ENCODE data around the gene PC. TPM values are rescaled to one million over a fixed set of nuclear protein-coding genes. Genes with fewer than 3 reads are reported as not detected.
"Not testable (repeated sequence)": the region's sequence is repeated elsewhere in the genome, so short reads cannot be mapped to it uniquely, and the experiment has no call there.

Gene PC
- total and polyA plus RNA-seq, 12 donors, result 40.6 to 231 (median 83.2) TPM

- H3K4me1 ChIP-seq (replicated peaks in 1 of 2), result no peaks in the 10 kb centered on the region
- TF ChIP-seq CTCF (IDR thresholded peaks at IDR 0.05) (no peak), POLR2A (IDR thresholded peaks at IDR 0.05) (no peak)
- no peaks in the 10 kb centered on the region for H3K27me3 ChIP-seq
- 77 to 84% (median 83%) methylated on average over 14 of the region's 14 CpGs for WGBS, 4 donors
- no peaks in the 10 kb centered on the region for H3K36me3 ChIP-seq (replicated peaks in 1 of 2)
- intact Hi-C loops (cut with DNase I), result no loop called here
- DNase-seq, result peak in 2 of 7 donors; percentile 34 to 51
- H3K27ac ChIP-seq, result no peak overlapping the region
- H3K4me3 ChIP-seq, result no peak overlapping the region
- no peaks in the 10 kb centered on the region for H3K9me3 ChIP-seq (replicated peaks in 1 of 3)
Measured at GRCh38 chr11:67006029-67006884, 48.1 kb upstream of the PC start.

DNA sequence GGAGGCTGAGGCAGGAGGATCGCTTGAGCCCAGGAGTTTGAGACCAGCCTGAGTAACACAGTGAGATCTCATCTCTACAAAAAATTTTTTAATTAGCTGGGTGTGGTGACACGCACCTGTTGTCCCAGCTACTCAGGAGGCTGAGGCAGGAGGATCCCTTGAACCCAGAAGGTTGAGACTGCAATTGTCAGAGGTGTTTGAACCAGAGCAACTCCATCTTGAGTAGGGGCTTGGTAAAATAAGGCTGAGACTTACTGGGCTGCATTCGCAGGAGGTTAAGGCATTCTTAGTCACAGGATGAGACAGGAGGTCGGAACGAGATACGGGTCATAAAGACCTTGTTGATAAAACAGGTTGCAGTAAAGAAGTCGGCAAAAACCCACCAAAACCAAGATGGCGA lies 47.0 kb upstream of the PC start:
- DNase-seq; H3K36me3 ChIP-seq (replicated peaks in 1 of 2); H3K27ac ChIP-seq; H3K4me3 ChIP-seq; H3K9me3 ChIP-seq (replicated peaks in 1 of 3); H3K27me3 ChIP-seq; H3K4me1 ChIP-seq (replicated peaks in 1 of 2); intact Hi-C loops (cut with DNase I): not testable (repeated sequence)
- WGBS, 4 donors, result 90 to 95% (median 93%) methylated on average over 8 of the region's 8 CpGs

- TF ChIP-seq POLR2A (IDR thresholded peaks at IDR 0.05) (no peak), CTCF (IDR thresholded peaks at IDR 0.05) (no peak)
- intact Hi-C loops (cut with DNase I), result no loop called here
- WGBS, 4 donors, result 76 to 95% (median 93%) methylated on average over 3 to 5 of the region's 5 CpGs
Measured at GRCh38 chr11:67002921-67003411, 44.8 kb upstream of the PC start.

GRCh38 chr11:67002297-67002913 lies 44.2 kb upstream of the PC start:
- Histone ChIP-seq H3K4me3 (no peak overlapping the region), H3K27me3 (no peaks in the 10 kb centered on the region), H3K27ac (no peak overlapping the region), H3K4me1 (replicated peaks in 1 of 2) (no peaks in the 10 kb centered on the region), H3K36me3 (replicated peaks in 1 of 2) (no peaks in the 10 kb centered on the region), H3K9me3 (replicated peaks in 1 of 3) (no peaks in the 10 kb centered on the region)
- no peak for TF ChIP-seq POLR2A (IDR thresholded peaks at IDR 0.05)
- intact Hi-C loops (cut with DNase I), result no loop called here
- DNase-seq, result no peak
- WGBS, 4 donors, result 70 to 78% (median 75%) methylated on average over 8 of the region's 8 CpGs

More at GRCh38 chr11:67002921-67003411, 44.8 kb upstream of the PC start:
- H3K9me3 ChIP-seq (replicated peaks in 1 of 3), result no peaks in the 10 kb centered on the region
- H3K4me3 ChIP-seq, result no peak overlapping the region
- no peaks in the 10 kb centered on the region for H3K36me3 ChIP-seq (replicated peaks in 1 of 2)
- no peaks in the 10 kb centered on the region for H3K4me1 ChIP-seq (replicated peaks in 1 of 2)
- DNase-seq, result no peak
- no peaks in the 10 kb centered on the region for H3K27me3 ChIP-seq
- no peak overlapping the region for H3K27ac ChIP-seq

- Histone ChIP-seq H3K4me1 (replicated peaks in 1 of 2) (no peaks in the 10 kb centered on the region), H3K36me3 (replicated peaks in 1 of 2) (no peaks in the 10 kb centered on the region), H3K9me3 (replicated peaks in 1 of 3) (no peaks in the 10 kb centered on the region), H3K27me3 (no peaks in the 10 kb centered on the region), H3K4me3 (no peak overlapping the region), H3K27ac (no peak overlapping the region)
- intact Hi-C loops (cut with DNase I), result no loop called here
- no peak for DNase-seq
- WGBS, 4 donors, result 93 to 99% (median 95%) methylated on average over 5 of the region's 5 CpGs
- TF ChIP-seq POLR2A (IDR thresholded peaks at IDR 0.05) (no peak), CTCF (IDR thresholded peaks at IDR 0.05) (no peak)
Measured at GRCh38 chr11:67001332-67001731, 43.1 kb upstream of the PC start.
